ENCODE data around the gene JAM3. TPM values are rescaled to one million over a fixed set of nuclear protein-coding genes. Genes with fewer than 3 reads are reported as not detected.

Gene JAM3
- polyA plus RNA-seq, 3 donors, result 2.9 to 11.6 (median 10.5) TPM

GRCh38 chr11:134037046-134037908 lies 31.6 kb upstream of the JAM3 start:
- no peak overlapping the region for H3K27ac ChIP-seq (ENCODE audit: low read depth, low read length)
- 0 to 1% (median 1%) methylated on average over 54 of the region's 54 CpGs for WGBS, 3 donors

DNA sequence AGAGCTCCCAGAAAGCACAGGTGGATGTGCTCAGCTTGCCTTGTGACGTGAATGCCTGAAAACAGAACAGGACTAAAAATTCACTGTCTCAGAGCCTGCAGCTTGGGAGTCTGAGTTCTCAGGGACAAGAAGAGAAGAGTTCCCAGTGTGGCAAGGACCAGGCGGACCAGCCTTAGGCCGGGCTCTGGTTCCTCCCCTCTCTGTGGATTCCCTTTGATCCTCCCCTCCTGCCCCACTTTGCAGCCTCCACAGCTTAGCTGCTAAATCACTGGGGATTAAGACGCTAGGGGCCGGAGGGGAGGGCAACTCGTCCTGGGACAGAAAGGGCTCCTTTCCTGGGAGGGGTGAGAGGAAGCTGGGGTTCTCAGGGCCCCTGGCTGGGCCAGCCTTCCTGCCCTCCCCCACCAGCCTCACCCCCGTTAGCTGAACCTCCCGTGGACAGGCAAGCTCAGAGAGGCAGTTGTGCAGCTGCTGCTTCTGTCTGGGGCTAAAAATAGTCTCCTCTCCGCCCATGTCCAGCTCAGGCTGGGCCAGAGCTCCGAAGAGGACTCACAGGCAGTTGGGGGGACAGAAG lies 29.9 kb upstream of the JAM3 start:
- WGBS, 3 donors, result 59 to 63% (median 60%) methylated on average over 10 of the region's 10 CpGs
- H3K27ac ChIP-seq (ENCODE audit: low read depth, low read length), result no peak overlapping the region

DNA sequence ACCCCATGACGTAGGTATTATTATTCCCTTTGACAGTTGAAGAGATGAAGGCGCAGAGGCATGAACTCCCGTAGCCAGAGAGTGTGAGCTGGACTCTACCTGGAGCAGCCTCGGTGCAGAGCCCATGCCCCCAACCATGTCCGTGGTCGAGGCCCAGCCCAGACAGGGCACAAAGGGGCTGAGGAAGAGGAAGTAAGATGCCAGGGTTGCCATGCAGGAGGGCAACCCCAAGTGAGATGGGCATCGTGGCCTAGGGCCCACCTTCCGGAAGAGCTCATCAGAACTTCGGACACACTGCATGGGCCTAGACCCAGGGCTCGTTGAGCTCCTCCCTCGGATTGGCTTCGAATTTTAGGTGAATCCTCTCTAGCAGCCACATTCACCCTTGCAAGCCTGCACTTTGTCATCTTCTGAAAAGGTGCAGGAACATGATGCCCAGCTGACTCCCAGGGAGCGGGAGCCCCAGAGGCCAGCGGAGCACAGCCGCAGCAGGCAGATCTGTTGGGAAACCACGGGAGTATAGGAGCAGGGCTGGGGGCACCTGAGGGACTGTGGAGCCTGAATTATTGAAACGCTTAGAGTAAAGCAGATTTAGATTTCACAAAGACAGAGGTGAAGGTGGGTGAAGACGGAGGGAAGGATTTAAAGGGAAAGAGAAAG lies 29.0 kb upstream of the JAM3 start:
- WGBS, 3 donors, result 84 to 88% (median 88%) methylated on average over 18 of the region's 18 CpGs
- H3K27ac ChIP-seq (ENCODE audit: low read depth, low read length), result no peak overlapping the region

GRCh38 chr11:134040386-134041302 lies 28.2 kb upstream of the JAM3 start:
- H3K27ac ChIP-seq (ENCODE audit: low read depth, low read length), result no peak overlapping the region
- WGBS, 3 donors, result 81 to 86% (median 84%) methylated on average over 20 of the region's 20 CpGs

GRCh38 chr11:134041349-134041748 lies 27.5 kb upstream of the JAM3 start:
- no peak overlapping the region for H3K27ac ChIP-seq (ENCODE audit: low read depth, low read length)
- WGBS, 3 donors, result 84 to 90% (median 86%) methylated on average over 8 of the region's 8 CpGs

DNA sequence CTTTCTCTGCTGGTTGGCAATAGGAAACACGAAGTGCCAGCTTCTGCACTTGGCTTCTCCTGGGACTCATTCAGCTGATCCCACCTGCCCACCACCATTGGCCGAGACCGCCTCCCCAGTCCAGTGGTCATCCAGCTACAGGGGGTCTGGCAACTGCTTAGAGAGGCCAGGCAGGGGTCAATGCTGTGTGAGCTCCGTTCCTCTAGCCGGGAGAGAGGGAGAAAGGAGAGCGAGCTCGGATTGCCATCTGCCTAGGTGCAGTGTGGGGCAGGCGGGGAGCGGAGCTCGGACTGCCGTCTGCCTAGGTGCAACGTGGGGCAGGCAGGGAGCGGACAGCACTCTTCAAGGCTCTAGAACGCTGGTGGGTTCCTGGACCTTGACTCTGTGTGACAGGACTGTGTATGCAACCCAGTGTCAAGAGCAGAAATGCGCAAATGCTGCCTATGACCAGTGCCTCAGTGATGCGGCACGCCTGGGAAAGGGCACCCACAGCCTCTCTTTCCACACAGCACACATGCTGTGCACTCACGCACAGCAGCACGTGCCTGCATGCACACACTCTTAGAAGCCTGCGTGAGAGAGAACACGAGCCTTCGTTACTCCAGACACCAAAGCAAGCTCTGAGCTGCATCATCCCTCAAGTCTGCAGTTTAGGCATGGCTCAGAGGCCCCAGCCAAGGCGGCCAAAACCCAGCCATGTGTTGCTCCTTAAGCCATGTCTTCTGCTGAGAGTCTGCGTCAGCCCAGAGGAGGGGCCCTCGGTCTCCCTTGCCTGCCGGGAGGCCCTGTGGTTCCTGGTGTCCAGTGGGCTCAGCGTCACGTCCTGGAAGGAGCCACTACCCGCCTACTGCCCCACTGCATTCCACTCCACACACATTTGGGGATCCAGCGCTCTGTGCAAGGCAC lies 26.8 kb upstream of the JAM3 start:
- H3K27ac ChIP-seq (ENCODE audit: low read depth, low read length), result no peak overlapping the region
- WGBS, 3 donors, result 84 to 89% (median 86%) methylated on average over 30 of the region's 30 CpGs

GRCh38 chr11:134043821-134044420 lies 25.0 kb upstream of the JAM3 start:
- 92 to 95% (median 92%) methylated on average over 9 of the region's 9 CpGs for WGBS, 3 donors
- no peak overlapping the region for H3K27ac ChIP-seq (ENCODE audit: low read depth, low read length)

- H3K27ac ChIP-seq (ENCODE audit: low read depth, low read length), result no peak overlapping the region
- WGBS, 3 donors, result 76 to 89% (median 88%) methylated on average over 16 of the region's 16 CpGs
Measured at GRCh38 chr11:134044514-134045284, 24.2 kb upstream of the JAM3 start.

DNA sequence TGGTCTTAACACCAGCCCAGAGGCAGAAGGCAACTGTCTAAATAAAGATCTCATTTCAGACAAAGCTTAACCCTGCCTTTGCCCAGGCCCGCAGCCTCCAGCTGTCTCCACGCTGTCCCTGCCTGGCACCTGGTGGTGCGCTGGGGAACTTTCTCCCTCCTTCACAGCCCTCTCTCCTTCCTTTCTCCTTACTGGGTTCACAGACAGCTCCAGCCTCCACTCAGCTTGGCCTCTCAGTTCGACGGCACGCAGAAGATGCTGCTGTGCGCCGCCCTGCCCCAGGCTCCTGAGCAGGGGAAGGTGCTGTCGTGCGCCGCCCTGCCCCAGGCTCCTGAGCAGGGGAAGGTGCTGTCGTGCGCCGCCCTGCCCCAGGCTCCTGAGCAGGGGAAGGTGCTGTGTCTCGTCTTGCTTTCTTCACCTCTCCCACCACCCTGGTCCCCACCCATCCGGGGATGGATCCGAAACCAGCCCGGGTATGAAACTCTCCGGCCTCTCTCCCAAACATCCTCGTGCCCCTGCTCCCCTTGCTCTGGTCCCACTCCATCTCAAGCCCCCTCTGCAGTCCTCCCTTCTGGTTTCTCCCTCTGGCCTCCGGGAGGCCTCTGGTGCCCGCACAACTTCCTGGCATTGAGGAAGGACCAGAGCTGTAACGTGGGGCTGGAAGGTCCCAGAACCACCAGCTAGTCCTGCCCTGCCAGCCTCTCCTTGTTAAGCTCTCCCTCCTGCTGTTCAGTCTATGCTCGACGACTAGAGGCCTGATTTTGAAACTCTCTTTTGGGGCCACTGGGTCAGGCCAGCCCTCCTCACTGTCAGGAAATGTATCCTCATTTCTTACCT lies 22.9 kb upstream of the JAM3 start:
- H3K27ac ChIP-seq (ENCODE audit: low read depth, low read length), result no peak overlapping the region
- WGBS, 3 donors, result 67 to 86% (median 83%) methylated on average over 25 of the region's 25 CpGs

- WGBS, 3 donors, result 82 to 88% (median 88%) methylated on average over 30 of the region's 30 CpGs
- no peak overlapping the region for H3K27ac ChIP-seq (ENCODE audit: low read depth, low read length)
Measured at GRCh38 chr11:134046681-134047449, 22.0 kb upstream of the JAM3 start.

GRCh38 chr11:134047586-134047999 lies 21.3 kb upstream of the JAM3 start:
- WGBS, 3 donors, result 36 to 47% (median 40%) methylated on average over 11 of the region's 11 CpGs
- H3K27ac ChIP-seq (ENCODE audit: low read depth, low read length), result no peak overlapping the region

DNA sequence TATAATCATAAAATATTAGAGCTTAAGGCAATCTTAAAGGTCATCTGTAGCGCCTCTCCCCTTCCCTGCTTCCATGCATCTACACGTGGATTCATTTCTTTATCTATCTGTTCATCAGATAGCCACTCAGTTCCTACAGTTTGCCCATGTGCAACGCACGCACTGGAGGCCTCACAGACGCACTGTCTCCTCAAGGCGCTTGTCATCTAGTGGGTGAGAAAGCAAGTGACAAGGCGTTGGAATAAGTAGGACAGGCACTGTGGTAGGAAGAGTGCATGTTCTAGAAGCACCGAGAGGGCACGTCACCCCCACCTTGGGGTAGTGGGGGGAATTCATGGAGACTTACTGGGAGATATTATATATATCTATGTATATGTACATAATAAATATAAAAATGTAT lies 20.8 kb upstream of the JAM3 start:
- WGBS, 3 donors, result 74 to 81% (median 78%) methylated on average over 9 of the region's 9 CpGs
- H3K27ac ChIP-seq (ENCODE audit: low read depth, low read length), result no peak overlapping the region

DNA sequence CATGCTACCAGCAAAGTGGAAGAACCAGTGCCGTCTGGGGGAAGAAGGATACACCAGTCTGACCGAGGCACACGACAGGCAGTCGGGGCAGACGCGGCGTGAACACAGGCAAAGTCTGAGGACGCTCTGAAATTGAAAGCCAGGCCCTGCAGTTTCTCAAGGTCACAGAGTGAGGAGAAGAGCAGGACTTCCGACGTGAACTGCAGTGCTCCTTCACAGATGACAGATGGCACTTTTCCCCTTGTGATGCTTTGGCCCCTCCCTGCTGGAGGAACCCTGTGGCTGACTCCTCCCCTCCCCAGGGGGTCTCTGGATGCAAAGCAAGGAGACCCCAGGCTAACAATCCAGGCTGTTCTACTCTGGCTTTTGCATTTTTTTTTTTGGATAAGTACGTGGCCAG lies 19.6 kb upstream of the JAM3 start:
- no peak overlapping the region for H3K27ac ChIP-seq (ENCODE audit: low read depth, low read length)
- 16 to 56% (median 41%) methylated on average over 11 of the region's 11 CpGs for WGBS, 3 donors

GRCh38 chr11:134050541-134051383 lies 18.1 kb upstream of the JAM3 start:
- WGBS, 3 donors, result 20 to 40% (median 36%) methylated on average over 41 to 43 of the region's 43 CpGs
- no peak overlapping the region for H3K27ac ChIP-seq (ENCODE audit: low read depth, low read length)
